Activated gamma-delta T cell (primary cell): Measurements from ENCODE around the gene HYPK.
"Not testable (repeated sequence)": the region's sequence is repeated elsewhere in the genome, so short reads cannot be mapped to it uniquely, and the experiment has no call there.

Source experiments
- DNase-seq: peaks from one replicate; lab custom pipeline; 2025; lab: John Stamatoyannopoulos, UW

Gene HYPK

DNA sequence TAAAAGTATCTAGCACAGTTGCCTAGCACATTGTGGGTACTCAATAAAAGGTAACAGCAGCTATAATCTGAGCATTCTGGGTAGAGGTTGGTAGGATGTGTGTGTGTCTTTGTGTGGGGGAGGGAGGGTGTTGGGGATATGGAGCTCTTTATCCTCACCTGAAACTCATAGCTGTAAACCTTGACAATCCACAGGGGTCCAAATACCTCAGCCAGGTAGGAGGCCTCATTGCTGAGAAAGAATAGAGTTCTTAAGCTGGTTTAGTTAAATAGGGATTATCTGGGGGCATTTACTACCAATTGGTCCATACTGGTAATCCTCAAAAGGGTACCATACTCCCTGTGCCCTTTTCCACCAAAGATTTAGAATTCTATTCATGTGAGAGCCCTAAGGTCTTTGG, 4.4 kb upstream of the HYPK start:
- no peak for DNase-seq

- no peak for DNase-seq
These were observed 3.8 kb upstream of the HYPK start for GRCh38 chr15:43796566-43796965.

GRCh38 chr15:43799209-43799944, 1.0 kb upstream of the HYPK start:
- no peak for DNase-seq

DNA sequence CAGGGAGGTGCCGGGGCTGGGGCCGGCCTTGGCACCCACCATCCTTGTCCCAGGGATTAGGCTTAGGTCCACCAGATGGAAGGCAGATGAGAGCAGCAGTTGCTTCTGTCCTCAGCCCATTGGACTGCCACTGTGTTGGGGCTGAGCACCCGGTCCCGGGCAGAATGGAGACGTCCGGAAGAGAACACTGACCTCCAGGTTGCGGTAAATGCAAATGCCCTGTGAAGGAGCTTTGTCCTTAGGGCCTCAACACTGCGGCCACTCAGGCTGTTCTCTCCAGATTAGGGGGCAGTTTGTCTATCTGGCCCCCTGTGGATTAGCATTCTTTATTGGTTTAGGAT, 484 bp upstream of the HYPK start, which contains the start of gene SERINC4:
TSS of gene SERINC4 (minus strand) at position 276 of the 341 bp plus-strand sequence. CDS start at position 42, 234 bp downstream.
- no peak for DNase-seq

GRCh38 chr15:43802676-43803075, 2.3 kb downstream of the HYPK start:
- not testable (repeated sequence) for DNase-seq

DNA sequence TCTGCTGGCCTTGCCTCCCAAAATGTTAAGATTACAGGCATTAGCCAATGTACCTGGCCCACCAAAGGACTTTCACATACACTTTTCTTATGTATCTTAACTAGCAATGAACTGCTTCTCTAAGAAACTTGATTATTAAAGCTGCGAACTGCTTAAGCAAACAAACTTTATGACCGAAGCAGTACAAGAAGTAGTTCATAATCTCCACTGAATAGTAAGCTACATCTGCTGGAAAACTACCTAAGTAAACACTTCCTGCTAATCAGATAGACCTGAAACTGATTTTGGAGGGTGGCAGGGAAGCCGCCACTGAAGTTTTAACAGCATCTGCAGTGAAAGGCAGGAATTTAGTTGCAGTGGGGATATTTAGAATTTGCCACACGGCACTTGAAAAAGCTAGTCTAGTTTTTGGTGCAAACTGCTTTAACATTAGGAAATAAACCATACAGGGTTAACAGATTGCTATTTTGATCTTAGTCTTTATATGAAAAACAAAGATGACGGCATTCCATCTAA, 8.1 kb downstream of the HYPK start:
- no peak for DNase-seq

DNA sequence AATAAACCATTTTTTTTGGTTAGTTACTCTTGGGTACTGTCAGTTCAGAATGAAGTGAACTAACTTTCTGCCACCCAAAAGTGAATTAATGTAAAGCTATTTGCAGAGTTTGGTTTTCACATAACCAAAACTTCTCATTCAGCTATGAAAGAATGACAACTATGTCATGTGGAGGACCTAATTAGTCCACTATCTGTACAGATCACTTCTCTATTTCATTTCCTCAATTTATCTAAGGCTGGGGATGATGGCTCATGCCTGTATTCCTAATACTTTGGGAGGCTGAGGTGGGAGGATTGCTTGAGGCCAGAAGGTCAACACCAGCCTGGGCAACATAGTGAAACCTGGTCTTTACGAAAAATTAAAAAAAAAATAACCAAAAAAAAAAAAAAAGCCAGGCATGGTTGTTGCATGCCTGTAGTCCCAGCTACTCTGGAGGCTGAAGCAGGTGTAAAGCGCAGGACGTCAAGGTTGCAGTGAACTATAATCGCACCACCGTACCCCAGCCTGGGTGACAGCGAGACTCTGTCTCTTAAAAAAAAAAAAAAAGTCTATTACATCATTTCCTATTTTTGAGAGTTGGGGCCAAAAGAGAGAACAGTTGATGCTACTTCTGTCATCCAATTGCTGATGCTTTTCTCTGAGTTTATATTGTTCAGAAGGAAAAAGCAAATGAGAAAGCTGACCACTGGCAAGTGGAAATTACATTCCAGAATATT, 8.7 kb downstream of the HYPK start:
- DNase-seq = no peak

- DNase-seq = not testable (repeated sequence)
These were observed 14.7 kb downstream of the HYPK start for GRCh38 chr15:43815064-43815463.

DNA sequence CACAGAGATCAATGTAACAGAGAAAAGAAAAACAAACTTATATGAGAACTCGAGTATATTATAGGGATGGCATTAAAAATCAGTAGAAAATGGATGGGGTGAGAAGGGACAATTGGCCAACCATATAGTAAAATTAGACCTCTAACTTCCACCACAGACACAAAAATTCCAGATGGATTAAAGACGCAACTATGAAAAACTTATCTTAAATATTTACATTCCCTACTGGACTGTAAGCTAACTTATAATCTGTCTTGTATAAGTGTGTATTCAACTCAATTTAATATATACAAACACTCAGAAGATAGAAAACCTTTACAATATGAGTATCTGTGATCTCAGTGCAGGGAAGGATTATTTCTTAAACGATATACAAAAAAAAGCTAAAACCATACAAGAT, 21.1 kb downstream of the HYPK start:
- DNase-seq = no peak

- peak; percentile 21 for DNase-seq
These were observed 24.2 kb downstream of the HYPK start, which contains the start of gene MFAP1 for GRCh38 chr15:43824302-43825246. MFAP1 (minus strand) TSS chr15:43824690; CDS start chr15:43824569, 121 bp downstream.

DNA sequence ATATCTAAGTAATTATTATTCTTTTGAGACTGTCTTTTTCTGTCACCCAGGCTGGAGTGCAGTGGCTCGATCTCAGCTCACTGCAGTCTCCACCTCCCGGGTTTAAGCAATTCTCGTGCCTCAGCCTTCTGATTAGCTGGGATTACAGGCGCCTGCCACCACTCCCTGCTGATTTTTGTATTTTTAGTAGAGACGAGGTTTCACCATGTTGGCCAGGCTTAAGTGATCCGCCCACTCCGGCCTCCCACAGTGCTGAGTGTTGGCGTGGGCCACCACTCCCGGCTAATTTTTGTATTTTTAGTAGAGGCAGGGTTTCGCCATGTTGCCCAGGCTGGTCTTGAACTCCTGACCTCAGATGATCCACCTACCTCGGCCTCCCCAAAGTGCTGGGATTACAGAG, 24.9 kb downstream of the HYPK start:
- not testable (repeated sequence) for DNase-seq

DNA sequence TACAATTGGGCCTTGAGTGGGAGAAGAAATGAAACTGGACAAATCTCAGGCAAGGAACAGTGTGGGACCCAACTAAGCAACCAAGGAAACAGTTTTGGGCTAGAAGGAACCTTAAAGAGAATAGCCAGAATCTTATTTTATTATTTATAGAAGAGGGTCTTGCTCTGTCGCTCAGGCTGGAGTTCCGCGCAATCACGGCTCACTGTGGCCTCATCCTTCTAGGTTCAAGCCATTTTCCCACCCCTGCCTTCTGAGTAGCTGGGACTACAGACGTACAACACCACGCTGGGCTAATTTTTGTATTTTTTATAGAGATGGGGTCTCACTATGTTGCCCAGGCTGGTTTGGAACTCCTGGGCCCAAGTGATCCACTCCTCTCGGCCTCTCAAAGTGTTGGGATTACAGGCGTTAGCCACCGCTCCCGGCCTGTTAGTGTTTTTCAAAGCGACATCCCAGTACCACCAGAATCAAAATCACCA, 25.7 kb downstream of the HYPK start:
- DNase-seq = no peak

DNA sequence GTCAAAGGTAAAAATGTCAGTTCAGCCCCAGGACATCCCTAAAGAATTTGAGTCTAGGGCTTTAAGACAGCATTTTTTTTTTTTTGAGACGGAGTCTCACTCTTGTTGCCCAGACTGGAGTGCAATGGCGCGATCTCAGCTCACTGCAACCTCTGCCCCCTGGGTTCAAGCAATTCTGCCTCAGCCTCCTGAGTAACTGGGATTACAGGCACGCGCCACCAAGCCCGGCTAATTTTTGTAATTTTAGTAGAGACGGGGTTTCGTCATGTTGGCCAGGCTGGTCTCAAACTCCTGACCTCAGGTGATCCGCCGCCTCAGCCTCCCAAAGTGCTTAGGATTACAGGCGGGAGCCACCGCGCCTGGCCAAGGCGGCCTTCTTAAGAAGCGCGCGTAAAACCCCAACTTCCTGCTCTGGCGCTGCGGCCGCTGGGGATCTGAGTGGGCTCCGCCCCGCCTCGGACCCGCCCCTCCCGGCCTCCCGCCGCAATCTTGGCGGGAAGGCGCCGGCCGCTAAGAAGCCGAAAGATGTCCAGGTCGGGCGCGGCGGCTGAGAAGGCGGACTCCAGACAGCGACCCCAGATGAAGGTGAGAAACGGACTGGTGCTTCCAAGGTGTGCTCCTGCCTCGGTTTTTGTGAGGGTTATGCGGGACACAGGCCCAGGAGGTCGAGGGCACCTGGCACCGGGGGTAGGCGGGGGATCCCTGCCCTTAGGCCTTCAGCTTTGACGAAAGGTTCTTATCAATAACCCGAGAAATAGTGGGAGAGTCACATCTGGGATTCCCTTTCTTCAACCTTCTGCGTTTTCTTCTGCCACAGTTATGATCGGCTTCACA, 26.3 kb downstream of the HYPK start, which contains the start of gene WDR76:
TSS of gene WDR76 (plus strand) at position 495 of the 834 bp plus-strand sequence. CDS start at position 526, 31 bp downstream.
- DNase-seq = peak; percentile 60

GRCh38 chr15:43828061-43828657, 27.8 kb downstream of the HYPK start:
- DNase-seq = no peak

GRCh38 chr15:43829951-43830540, 29.6 kb downstream of the HYPK start:
- not testable (repeated sequence) for DNase-seq

GRCh38 chr15:43830691-43831275, 30.4 kb downstream of the HYPK start:
- DNase-seq = not testable (repeated sequence)

DNA sequence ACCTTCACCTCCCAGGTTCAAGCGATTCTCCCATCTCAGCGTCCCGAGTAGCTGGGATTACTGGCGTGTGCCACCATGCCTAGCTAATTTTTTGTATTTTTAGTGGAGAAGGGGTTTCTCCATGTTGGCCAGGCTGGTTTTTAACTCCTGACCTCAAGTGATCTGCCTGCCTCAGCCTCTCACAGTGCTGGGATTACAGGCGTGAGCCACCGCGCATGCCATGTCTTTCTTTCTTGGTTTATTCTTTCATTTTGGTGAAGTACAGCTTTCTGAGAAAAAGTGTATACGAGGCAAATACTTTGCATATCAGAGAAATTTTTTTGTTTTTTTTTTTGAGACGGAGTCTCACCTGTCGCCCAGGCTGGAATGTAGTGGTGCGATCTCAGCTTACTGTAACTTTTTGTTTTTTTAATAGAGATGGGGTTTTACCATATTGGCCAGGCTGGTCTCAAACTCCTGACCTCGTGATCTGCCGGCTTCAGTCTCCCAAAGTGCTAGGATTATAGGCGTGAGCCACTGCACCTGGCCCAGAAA, 31.2 kb downstream of the HYPK start:
- not testable (repeated sequence) for DNase-seq

DNA sequence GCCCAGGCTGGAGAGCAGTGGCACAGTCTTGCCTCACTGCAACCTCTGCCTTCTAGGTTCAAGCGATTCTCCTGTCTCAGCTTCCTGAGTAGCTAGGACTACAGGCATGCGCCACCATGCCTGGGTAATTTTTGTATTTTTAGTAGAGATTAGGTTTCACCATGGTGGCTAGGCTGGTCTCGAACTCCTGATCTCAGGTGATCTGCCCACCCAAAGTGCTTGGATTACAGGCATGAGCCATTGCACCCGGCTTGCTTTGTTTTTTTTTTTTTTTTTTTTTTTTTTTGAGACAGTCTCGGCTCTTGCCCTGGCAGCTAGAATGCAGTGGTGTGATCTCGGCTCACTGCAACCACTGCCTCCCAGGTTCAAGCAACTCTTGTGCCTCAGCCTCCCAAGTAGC, 32.1 kb downstream of the HYPK start:
- DNase-seq = not testable (repeated sequence)

- DNase-seq = no peak
These were observed 45.0 kb downstream of the HYPK start for GRCh38 chr15:43845421-43845820.
